ENCODE measurements around the gene LCN15. TPM values are rescaled to one million over a fixed set of nuclear protein-coding genes. Genes with fewer than 3 reads are reported as not detected.

The LCN15 gene
- total and polyA plus RNA-seq, 8 donors = 0.06 to 0.18 (median 0.07) TPM; not detected in 3

DNA sequence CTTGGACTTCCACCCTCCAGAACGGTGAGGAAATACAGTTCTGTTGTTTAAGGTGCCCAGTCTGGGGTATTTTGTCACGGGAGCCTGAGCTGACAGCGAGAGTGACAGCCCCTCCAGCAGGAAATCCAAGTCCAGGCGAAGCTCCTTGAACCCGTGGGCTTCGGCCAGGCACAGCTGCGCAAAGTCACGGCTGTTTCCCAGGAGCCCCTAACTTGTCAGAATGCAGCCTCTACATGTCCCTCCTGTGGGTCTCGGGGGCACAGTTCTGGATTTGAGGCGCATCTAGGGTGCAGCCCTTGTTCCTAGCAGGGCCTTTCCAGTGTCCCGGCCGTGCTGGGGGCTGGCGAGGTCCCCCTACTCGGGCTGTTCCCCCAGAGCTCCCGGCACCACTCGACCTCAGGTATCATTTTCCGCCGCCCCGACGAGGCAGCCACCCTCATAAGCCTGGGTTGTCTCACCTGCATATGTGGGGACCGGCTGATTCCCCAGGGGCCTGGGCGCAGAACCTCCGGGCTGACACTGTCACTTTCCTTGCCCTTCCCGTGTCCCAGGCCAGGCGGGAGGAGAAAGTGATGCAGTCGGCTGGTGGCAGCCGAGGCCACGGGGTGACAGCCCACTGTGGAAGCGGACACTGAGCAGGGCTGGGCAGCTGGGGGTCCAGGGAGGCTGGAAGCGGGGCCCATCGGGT, 10.8 kb downstream of the LCN15 start:
- Histone ChIP-seq H3K4me3 (no peak overlapping the region), H3K27me3 (peaks cover 0 to 14% of the 10 kb centered on the region in 2 donors), H3K4me1 (peaks cover 0 to 7% of the 10 kb centered on the region in 2 donors), H3K9me3 (peaks cover 0 to 17% of the 10 kb centered on the region in 2 donors), H3K36me3 (no peaks in the 10 kb centered on the region), H3K27ac (no peak overlapping the region)
- no peak for ATAC-seq
- intact Hi-C loops (cut with DNase I) = no loop called here
- peak in 1 of 4 donors; percentile 61 for DNase-seq
- TF ChIP-seq, protein P1, sequence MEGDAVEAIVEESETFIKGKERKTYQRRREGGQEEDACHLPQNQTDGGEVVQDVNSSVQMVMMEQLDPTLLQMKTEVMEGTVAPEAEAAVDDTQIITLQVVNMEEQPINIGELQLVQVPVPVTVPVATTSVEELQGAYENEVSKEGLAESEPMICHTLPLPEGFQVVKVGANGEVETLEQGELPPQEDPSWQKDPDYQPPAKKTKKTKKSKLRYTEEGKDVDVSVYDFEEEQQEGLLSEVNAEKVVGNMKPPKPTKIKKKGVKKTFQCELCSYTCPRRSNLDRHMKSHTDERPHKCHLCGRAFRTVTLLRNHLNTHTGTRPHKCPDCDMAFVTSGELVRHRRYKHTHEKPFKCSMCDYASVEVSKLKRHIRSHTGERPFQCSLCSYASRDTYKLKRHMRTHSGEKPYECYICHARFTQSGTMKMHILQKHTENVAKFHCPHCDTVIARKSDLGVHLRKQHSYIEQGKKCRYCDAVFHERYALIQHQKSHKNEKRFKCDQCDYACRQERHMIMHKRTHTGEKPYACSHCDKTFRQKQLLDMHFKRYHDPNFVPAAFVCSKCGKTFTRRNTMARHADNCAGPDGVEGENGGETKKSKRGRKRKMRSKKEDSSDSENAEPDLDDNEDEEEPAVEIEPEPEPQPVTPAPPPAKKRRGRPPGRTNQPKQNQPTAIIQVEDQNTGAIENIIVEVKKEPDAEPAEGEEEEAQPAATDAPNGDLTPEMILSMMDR (IDR thresholded peaks at IDR 0.05) = no peak

DNA sequence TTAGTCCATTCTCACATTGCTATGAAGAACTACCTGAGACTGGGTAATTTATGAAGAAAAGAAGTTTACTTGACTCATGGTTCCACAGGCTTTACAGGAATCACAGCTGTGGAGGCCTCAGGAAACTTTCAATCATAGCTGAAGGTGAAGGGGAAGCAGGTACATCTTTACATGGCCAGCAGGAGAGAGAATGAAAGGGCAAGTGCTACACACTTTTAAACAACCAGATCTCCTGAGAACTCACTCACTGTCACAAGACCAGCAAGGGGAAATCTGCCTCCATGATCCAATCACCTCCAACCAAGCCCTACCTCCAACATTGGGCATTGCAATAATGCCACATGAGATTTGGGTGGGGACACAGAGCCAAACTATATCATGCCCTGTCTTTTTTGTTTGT, 12.5 kb downstream of the LCN15 start:
- DNase-seq (no peak), ATAC-seq (no peak)
- peaks cover 0 to 9% of the 10 kb centered on the region in 2 donors for H3K4me1 ChIP-seq
- no peaks in the 10 kb centered on the region for H3K36me3 ChIP-seq
- no peak overlapping the region for H3K27ac ChIP-seq
- intact Hi-C loops (cut with DNase I) = no loop called here
- TF ChIP-seq, protein P1 (IDR thresholded peaks at IDR 0.05) = no peak
- peaks cover 0 to 17% of the 10 kb centered on the region in 2 donors for H3K9me3 ChIP-seq
- H3K27me3 ChIP-seq = peaks cover 0 to 14% of the 10 kb centered on the region in 2 donors
- no peak overlapping the region for H3K4me3 ChIP-seq

DNA sequence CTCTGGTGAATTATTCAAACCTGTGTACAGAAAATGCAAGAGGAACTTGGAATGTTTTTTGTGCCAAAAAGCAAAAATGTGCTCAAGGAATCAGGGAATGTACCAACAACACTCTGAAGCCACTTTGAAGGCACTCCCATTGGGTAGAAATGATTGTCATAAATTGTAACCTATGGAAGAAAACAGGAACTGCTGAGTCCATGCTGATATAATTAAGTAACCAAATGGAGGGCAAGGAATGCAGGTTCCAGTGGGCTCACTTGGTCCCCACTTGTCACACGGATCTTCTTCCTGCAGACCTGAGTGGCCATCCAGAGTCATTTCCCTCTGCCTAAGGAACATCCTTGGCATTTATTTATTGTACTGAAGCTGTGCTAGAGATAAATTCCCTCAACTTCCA, 13.1 kb downstream of the LCN15 start:
- intact Hi-C loops (cut with DNase I) = no loop called here
- DNase-seq = no peak
- no peak overlapping the region for H3K27ac ChIP-seq
- H3K4me1 ChIP-seq = peaks cover 0 to 9% of the 10 kb centered on the region in 2 donors
- TF ChIP-seq, protein P1 (IDR thresholded peaks at IDR 0.05) = no peak
- ATAC-seq = no peak
- peaks cover 0 to 16% of the 10 kb centered on the region in 2 donors for H3K9me3 ChIP-seq
- peaks cover 0 to 14% of the 10 kb centered on the region in 2 donors for H3K27me3 ChIP-seq
- no peak overlapping the region for H3K4me3 ChIP-seq
- no peaks in the 10 kb centered on the region for H3K36me3 ChIP-seq

DNA sequence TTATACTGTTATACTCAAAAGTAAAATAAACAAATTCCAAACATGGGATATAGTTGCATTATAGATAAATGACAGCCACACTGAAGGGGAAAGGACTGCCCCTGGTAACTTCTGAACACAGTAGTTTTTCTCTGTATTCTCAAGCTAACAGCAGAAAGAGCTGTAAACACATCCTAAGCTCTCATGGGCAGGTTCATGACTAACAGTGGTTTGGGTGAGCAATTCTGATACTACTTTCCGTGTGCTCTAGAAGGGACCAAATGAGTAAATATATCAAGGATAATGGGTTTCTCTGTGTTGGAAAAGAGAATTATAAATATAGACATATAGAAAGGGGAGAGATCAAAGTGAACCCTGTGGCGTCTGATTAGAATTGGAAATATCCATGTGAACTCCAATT, 13.8 kb downstream of the LCN15 start:
- no peaks in the 10 kb centered on the region for H3K36me3 ChIP-seq
- H3K27me3 ChIP-seq = peaks cover 0 to 14% of the 10 kb centered on the region in 2 donors
- peaks cover 0 to 16% of the 10 kb centered on the region in 2 donors for H3K9me3 ChIP-seq
- H3K4me3 ChIP-seq = no peak overlapping the region
- no peak overlapping the region for H3K27ac ChIP-seq
- intact Hi-C loops (cut with DNase I) = no loop called here
- no peak for DNase-seq
- TF ChIP-seq, protein P1 (IDR thresholded peaks at IDR 0.05) = no peak
- no peak for ATAC-seq
- H3K4me1 ChIP-seq = peaks cover 0 to 9% of the 10 kb centered on the region in 2 donors

DNA sequence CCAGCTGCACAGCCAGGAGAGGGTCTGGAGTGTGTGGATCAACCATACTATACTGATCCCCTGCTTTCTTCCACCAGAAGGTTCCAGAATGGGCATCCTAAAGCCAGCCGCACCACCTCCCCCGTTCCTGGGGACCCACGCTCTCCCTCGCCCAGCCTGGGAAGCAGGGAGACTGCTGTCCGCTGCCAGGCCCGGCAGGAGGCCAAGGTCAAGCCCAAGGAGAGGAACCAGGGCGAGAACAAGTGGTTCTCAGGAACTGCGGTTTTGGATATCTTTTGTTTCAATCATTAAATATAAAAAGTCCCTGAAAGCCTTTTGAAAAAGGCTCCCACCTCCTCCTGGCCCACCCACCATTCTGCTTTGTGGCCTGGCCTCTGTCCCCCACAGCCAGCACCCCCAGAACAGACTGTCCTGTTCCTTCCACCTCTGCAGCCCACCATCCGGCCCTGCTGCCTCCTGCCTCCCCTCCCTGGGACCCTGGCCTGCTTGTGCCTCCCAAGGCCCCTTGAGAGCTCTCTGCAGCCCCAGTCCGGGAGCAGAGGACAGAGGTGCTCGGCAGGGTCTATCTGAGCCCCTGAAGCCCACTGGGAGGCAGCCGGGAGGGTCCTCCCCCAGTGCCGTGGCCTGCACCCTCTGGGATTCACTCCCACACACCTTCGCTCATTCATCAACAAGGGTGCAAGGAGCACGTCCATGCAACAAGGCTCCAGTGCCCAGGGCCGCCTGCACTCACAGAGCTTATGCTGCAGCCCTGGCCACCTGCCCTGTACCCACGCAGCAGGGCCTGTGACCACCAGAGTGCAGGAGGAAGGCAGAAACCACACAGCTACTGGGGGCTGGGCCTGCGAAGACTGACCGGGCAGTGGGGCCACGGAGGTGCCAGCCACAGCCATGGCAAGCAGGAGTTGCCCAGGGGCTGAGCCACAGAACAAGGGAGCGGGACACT, 15.4 kb downstream of the LCN15 start:
- H3K4me3 ChIP-seq = no peak overlapping the region
- TF ChIP-seq, protein P1 (IDR thresholded peaks at IDR 0.05) = no peak
- DNase-seq = peak in 1 of 4 donors; percentile 53
- H3K9me3 ChIP-seq = peaks cover 0 to 16% of the 10 kb centered on the region in 2 donors
- intact Hi-C loops (cut with DNase I) = no loop called here
- no peaks in the 10 kb centered on the region for H3K36me3 ChIP-seq
- peaks cover 0 to 9% of the 10 kb centered on the region in 2 donors for H3K4me1 ChIP-seq
- no peak overlapping the region for H3K27ac ChIP-seq
- peak; percentile 68 for ATAC-seq
- peaks cover 0 to 6% of the 10 kb centered on the region in 2 donors for H3K27me3 ChIP-seq

Data from left lung (tissue), 10 donors.